H1 (cell line): ENCODE results near the gene TBC1D19. TPM values are rescaled to one million over a fixed set of nuclear protein-coding genes. Genes with fewer than 3 reads are reported as not detected.

Source experiments
- KDM1A ChIP-seq: fragments of 200-600, 300-600 bp; sonication (generic); IDR thresholded peaks from 2 replicates; pipeline ENCODE4 v1.7.1; 2016; ENCODE audit warnings: mild to moderate bottlenecking, low read length, borderline replicate concordance
- SUZ12 ChIP-seq: fragments of 200-600 bp; sonication (generic); IDR thresholded peaks from 2 replicates; pipeline ENCODE4 v1.6.1; 2012; ENCODE audit warnings: mild to moderate bottlenecking, inconsistent platforms, low read length, moderate library complexity, mixed read lengths
- polyA plus RNA-seq, 7 experiments: library from polyadenylated mRNA; depleted of rRNA in 3 of 7; stranded (reverse) in 5 of 7; unstranded in 2 of 7; fragments of >200 nt in 5 of 7; fragments of 200-250 nt in 2 of 7; gene quantifications; 1 replicate in 5 of 7; 2 replicates in 1 of 7; 4 replicates in 1 of 7; pipeline versions ENCODE4 v1.2.1 to v1.2.3, GENCODE V29; 2011 to 2013; ENCODE audit warnings: missing spikeins in 2 of 7, mixed read lengths in 2 of 7
- total RNA-seq: library from RNA; stranded (reverse); fragmentation: NEBNext Ultra II Directional; extraction: Animal tissue kit (Norgen Biotek cat#: 25700); gene quantifications from 2 replicates; pipeline ENCODE4 v1.2.1, GENCODE V29; 2021
- TF ChIP-seq, protein P1 (sequence below): fragments of 300-600 bp; sonication (generic); IDR thresholded peaks from 2 replicates; pipeline ENCODE4 v1.7.1; 2012; ENCODE audit warnings: low read length, moderate library complexity, mild to moderate bottlenecking, inconsistent platforms; ENCODE audit not compliant: insufficient replicate concordance

TBC1D19 gene
- total and polyA plus RNA-seq, 2 of the 8 experiments (the other 6 are each of a cell fraction or from before 2014, with no cell fraction given): 1.9 to 3.5 TPM

DNA sequence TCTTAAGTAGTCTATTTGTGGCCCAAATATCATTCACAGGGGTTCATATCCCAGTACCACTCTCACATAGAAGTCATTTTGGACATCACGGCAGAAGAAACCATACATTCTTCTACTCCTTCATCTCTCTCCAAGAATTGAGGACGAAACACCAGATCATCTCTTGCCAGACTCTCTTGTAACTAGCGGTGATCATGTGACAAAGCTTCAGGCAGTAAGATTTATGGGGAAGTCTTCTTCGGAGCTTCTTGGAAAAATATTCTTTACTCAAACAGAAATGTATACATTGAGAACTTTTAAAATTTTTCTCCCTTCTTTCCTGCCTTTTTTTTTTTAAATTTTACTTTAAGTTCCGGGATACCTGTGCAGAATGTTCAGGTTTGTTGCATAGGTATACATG, 4.7 kb upstream of the TBC1D19 start (continued):
- TF ChIP-seq, protein P1, sequence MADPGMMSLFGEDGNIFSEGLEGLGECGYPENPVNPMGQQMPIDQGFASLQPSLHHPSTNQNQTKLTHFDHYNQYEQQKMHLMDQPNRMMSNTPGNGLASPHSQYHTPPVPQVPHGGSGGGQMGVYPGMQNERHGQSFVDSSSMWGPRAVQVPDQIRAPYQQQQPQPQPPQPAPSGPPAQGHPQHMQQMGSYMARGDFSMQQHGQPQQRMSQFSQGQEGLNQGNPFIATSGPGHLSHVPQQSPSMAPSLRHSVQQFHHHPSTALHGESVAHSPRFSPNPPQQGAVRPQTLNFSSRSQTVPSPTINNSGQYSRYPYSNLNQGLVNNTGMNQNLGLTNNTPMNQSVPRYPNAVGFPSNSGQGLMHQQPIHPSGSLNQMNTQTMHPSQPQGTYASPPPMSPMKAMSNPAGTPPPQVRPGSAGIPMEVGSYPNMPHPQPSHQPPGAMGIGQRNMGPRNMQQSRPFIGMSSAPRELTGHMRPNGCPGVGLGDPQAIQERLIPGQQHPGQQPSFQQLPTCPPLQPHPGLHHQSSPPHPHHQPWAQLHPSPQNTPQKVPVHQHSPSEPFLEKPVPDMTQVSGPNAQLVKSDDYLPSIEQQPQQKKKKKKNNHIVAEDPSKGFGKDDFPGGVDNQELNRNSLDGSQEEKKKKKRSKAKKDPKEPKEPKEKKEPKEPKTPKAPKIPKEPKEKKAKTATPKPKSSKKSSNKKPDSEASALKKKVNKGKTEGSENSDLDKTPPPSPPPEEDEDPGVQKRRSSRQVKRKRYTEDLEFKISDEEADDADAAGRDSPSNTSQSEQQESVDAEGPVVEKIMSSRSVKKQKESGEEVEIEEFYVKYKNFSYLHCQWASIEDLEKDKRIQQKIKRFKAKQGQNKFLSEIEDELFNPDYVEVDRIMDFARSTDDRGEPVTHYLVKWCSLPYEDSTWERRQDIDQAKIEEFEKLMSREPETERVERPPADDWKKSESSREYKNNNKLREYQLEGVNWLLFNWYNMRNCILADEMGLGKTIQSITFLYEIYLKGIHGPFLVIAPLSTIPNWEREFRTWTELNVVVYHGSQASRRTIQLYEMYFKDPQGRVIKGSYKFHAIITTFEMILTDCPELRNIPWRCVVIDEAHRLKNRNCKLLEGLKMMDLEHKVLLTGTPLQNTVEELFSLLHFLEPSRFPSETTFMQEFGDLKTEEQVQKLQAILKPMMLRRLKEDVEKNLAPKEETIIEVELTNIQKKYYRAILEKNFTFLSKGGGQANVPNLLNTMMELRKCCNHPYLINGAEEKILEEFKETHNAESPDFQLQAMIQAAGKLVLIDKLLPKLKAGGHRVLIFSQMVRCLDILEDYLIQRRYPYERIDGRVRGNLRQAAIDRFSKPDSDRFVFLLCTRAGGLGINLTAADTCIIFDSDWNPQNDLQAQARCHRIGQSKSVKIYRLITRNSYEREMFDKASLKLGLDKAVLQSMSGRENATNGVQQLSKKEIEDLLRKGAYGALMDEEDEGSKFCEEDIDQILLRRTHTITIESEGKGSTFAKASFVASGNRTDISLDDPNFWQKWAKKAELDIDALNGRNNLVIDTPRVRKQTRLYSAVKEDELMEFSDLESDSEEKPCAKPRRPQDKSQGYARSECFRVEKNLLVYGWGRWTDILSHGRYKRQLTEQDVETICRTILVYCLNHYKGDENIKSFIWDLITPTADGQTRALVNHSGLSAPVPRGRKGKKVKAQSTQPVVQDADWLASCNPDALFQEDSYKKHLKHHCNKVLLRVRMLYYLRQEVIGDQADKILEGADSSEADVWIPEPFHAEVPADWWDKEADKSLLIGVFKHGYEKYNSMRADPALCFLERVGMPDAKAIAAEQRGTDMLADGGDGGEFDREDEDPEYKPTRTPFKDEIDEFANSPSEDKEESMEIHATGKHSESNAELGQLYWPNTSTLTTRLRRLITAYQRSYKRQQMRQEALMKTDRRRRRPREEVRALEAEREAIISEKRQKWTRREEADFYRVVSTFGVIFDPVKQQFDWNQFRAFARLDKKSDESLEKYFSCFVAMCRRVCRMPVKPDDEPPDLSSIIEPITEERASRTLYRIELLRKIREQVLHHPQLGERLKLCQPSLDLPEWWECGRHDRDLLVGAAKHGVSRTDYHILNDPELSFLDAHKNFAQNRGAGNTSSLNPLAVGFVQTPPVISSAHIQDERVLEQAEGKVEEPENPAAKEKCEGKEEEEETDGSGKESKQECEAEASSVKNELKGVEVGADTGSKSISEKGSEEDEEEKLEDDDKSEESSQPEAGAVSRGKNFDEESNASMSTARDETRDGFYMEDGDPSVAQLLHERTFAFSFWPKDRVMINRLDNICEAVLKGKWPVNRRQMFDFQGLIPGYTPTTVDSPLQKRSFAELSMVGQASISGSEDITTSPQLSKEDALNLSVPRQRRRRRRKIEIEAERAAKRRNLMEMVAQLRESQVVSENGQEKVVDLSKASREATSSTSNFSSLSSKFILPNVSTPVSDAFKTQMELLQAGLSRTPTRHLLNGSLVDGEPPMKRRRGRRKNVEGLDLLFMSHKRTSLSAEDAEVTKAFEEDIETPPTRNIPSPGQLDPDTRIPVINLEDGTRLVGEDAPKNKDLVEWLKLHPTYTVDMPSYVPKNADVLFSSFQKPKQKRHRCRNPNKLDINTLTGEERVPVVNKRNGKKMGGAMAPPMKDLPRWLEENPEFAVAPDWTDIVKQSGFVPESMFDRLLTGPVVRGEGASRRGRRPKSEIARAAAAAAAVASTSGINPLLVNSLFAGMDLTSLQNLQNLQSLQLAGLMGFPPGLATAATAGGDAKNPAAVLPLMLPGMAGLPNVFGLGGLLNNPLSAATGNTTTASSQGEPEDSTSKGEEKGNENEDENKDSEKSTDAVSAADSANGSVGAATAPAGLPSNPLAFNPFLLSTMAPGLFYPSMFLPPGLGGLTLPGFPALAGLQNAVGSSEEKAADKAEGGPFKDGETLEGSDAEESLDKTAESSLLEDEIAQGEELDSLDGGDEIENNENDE: no peak
- TF ChIP-seq KDM1A: no peak
- no peak for TF ChIP-seq SUZ12
